Measurements from ENCODE around the gene PRRT4.

DNA sequence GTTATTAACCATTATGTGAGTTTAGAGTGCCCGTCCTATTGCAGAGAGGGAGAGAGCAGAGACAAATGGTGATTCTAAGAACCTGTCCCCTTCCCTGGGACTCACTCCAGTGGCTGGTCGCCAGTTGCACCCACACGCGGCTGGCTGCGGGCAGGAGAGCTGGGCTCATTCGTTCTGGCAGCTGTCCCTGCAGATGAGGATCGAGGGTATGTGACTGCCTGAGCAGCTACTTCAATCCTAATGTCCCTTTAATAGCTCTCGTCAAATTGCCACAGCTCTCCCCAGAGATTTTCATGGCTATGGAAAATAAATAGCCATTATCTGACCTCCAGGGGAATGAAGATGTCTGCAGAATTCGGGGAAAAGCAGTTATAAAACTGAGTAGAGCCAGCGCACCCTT, 59.4 kb downstream of the PRRT4 start:
- TF ChIP-seq ISL1 (CRISPR knock-in tag; IDR thresholded peaks at IDR 0.05) (no peak), ARNTL (CRISPR knock-in tag; IDR thresholded peaks at IDR 0.05; ENCODE audit: borderline replicate concordance, low read depth) (no peak), PPARA (CRISPR knock-in tag; IDR thresholded peaks at IDR 0.05; ENCODE audit: borderline replicate concordance) (no peak)
- TF ChIP-seq, protein P1, sequence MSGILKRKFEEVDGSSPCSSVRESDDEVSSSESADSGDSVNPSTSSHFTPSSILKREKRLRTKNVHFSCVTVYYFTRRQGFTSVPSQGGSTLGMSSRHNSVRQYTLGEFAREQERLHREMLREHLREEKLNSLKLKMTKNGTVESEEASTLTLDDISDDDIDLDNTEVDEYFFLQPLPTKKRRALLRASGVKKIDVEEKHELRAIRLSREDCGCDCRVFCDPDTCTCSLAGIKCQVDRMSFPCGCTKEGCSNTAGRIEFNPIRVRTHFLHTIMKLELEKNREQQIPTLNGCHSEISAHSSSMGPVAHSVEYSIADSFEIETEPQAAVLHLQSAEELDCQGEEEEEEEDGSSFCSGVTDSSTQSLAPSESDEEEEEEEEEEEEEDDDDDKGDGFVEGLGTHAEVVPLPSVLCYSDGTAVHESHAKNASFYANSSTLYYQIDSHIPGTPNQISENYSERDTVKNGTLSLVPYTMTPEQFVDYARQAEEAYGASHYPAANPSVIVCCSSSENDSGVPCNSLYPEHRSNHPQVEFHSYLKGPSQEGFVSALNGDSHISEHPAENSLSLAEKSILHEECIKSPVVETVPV (CRISPR knock-in tag; IDR thresholded peaks at IDR 0.05) = no peak
- TF ChIP-seq, protein P2, sequence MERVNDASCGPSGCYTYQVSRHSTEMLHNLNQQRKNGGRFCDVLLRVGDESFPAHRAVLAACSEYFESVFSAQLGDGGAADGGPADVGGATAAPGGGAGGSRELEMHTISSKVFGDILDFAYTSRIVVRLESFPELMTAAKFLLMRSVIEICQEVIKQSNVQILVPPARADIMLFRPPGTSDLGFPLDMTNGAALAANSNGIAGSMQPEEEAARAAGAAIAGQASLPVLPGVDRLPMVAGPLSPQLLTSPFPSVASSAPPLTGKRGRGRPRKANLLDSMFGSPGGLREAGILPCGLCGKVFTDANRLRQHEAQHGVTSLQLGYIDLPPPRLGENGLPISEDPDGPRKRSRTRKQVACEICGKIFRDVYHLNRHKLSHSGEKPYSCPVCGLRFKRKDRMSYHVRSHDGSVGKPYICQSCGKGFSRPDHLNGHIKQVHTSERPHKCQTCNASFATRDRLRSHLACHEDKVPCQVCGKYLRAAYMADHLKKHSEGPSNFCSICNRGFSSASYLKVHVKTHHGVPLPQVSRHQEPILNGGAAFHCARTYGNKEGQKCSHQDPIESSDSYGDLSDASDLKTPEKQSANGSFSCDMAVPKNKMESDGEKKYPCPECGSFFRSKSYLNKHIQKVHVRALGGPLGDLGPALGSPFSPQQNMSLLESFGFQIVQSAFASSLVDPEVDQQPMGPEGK (CRISPR knock-in tag; IDR thresholded peaks at IDR 0.05; ENCODE audit: borderline replicate concordance) = no peak

Measured in SK-N-SH treated with all-trans-retinoic acid at 6 μM for 48 hours (cell line).